HEK293T (cell line): ENCODE data around the gene MEF2D.

Source experiments
- ARNT ChIP-seq: fragments of 450-650 bp; IDR thresholded peaks from 2 replicates; pipeline ENCODE4 v1.6.1; 2017; ENCODE audit warnings: mild to moderate bottlenecking
- BHLHE40 ChIP-seq: fragments of 450-650 bp; IDR thresholded peaks from 2 replicates; pipeline ENCODE4 v1.6.1; 2016; ENCODE audit warnings: mild to moderate bottlenecking, moderate library complexity, borderline replicate concordance
- ELF4 ChIP-seq: fragments of 450-650 bp; IDR thresholded peaks from 2 replicates; pipeline ENCODE4 v1.6.1; 2017; ENCODE audit warnings: antibody characterized with exemption
- FOXA1 ChIP-seq: fragments of 450-650 bp; IDR thresholded peaks from 2 replicates; pipeline ENCODE4 v1.6.1; 2016; ENCODE audit warnings: mild to moderate bottlenecking
- FOXK2 ChIP-seq: fragments of 450-650 bp; IDR thresholded peaks from 2 replicates; pipeline ENCODE4 v1.6.1; 2016; ENCODE audit warnings: mild to moderate bottlenecking
- FOXM1 ChIP-seq: fragments of 450-650 bp; IDR thresholded peaks from 2 replicates; pipeline ENCODE4 v1.6.1; 2017; ENCODE audit warnings: mild to moderate bottlenecking, borderline replicate concordance
- L3MBTL2 ChIP-seq: fragments of 450-650 bp; conservative IDR thresholded peaks from 2 replicates; pipeline ENCODE4 v1.6.1; 2016; ENCODE audit warnings: mild to moderate bottlenecking
- NFRKB ChIP-seq: fragments of 450-650 bp; IDR thresholded peaks from 2 replicates; pipeline ENCODE4 v1.6.1; 2016; ENCODE audit warnings: mild to moderate bottlenecking, moderate library complexity
- SP1 ChIP-seq: fragments of 450-650 bp; IDR thresholded peaks from 2 replicates; pipeline ENCODE4 v1.6.1; 2017
- SUZ12 ChIP-seq: fragments of 450-650 bp; IDR thresholded peaks from 2 replicates; pipeline ENCODE4 v1.6.1; 2016; ENCODE audit warnings: mild to moderate bottlenecking
- TARDBP ChIP-seq: fragments of 450-650 bp; IDR thresholded peaks from 2 replicates; pipeline ENCODE4 v1.6.1; 2016
- ZNF384 ChIP-seq: fragments of 450-650 bp; IDR thresholded peaks from 2 replicates; pipeline ENCODE4 v1.6.1; 2016
- TF ChIP-seq, protein P1 (sequence below): fragments of 450-650 bp; IDR thresholded peaks from 2 replicates; pipeline ENCODE4 v1.6.1; 2016

DNA sequence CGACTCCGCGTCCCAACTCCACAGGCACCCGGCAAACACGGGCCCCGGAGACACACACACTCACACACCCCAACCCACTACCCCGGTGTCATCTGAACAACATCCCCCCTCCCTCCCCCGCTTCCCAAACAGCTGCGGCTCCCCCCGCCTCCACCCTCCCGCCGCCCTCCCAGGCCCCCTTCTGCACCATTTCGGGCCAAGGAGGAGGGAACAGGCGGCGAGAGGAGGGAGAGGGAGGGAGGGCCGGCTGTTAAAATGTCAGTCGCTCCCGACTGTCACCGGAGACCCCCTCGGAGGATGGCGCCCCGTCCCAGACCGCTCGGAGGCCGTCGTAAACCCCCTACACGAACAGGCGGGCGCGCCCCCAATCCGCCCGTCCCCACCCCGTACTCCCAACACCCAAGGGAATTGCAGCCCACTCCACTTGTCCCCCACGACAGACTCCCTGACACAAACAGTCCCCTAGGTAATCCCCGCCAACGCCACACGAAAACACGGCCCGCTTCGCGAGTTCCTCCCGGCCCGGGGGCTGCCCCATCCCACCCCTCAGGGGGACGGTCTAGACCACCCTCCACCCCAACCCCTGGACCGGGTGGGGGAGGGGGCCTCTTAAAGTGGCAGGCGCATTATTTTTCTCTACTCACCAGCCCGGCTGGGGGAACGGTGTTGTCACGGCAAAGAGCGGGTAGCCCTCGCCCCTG, 583 bp downstream of the MEF2D start:
- TF ChIP-seq BHLHE40 (no peak), SUZ12 (no peak), NFRKB (no peak), TARDBP (no peak), SP1 (no peak), ZNF384 (no peak), L3MBTL2 (peak; percentile 36), FOXM1 (no peak), FOXA1 (no peak), ARNT (no peak), ELF4 (no peak), FOXK2 (no peak)
- TF ChIP-seq, protein P1, sequence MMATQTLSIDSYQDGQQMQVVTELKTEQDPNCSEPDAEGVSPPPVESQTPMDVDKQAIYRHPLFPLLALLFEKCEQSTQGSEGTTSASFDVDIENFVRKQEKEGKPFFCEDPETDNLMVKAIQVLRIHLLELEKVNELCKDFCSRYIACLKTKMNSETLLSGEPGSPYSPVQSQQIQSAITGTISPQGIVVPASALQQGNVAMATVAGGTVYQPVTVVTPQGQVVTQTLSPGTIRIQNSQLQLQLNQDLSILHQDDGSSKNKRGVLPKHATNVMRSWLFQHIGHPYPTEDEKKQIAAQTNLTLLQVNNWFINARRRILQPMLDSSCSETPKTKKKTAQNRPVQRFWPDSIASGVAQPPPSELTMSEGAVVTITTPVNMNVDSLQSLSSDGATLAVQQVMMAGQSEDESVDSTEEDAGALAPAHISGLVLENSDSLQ: peak; percentile 81
